KMS-11 (cell line): ENCODE measurements around the gene PDZD2.
A peak's percentile ranks its signal among the peaks of the same experiment; 100 is the strongest.

Experiments used
- H2AFZ ChIP-seq: fragments of 200-600 bp; sonication (generic); 2 replicates; pipeline ENCODE4 v1.6.1; 2016; ENCODE audit warnings: antibody characterized with exemption, mixed run types, low read depth
- H3K27ac ChIP-seq: fragments of 200-600 bp; sonication (generic); 2 replicates; pipeline ENCODE4 v1.6.1; 2016; ENCODE audit warnings: mild to moderate bottlenecking, mixed run types
- H3K27me3 ChIP-seq: fragments of 200-600 bp; sonication (generic); 2 replicates; pipeline ENCODE4 v1.6.1; 2017; ENCODE audit warnings: mild to moderate bottlenecking, low read depth, mixed run types, moderate library complexity; ENCODE audit not compliant: insufficient read depth
- H3K36me3 ChIP-seq: fragments of 200-600 bp; sonication (generic); 2 replicates; pipeline ENCODE4 v1.6.1; 2017; ENCODE audit warnings: mild to moderate bottlenecking, mixed run types; ENCODE audit not compliant: insufficient read depth
- H3K4me1 ChIP-seq: fragments of 200-600 bp; sonication (generic); 2 replicates; pipeline ENCODE4 v1.6.1; 2016; ENCODE audit warnings: mild to moderate bottlenecking, low read depth, mixed run types; ENCODE audit not compliant: poor library complexity, severe bottlenecking
- H3K4me2 ChIP-seq: fragments of 200-600 bp; sonication (generic); 2 replicates; pipeline ENCODE4 v1.7.0; 2016; ENCODE audit warnings: mild to moderate bottlenecking, mixed run types
- H3K4me3 ChIP-seq: fragments of 200-600 bp; sonication (generic); IDR thresholded peaks from 2 replicates; pipeline ENCODE4 v1.6.1; 2017; ENCODE audit warnings: low read depth, low read length, mixed read lengths; ENCODE audit not compliant: insufficient read depth
- H3K79me2 ChIP-seq: fragments of 200-600 bp; sonication (generic); 2 replicates; pipeline ENCODE4 v1.6.1; 2016; ENCODE audit warnings: low read depth, mixed run types; ENCODE audit not compliant: insufficient read depth
- H3K9ac ChIP-seq: fragments of 200-600 bp; sonication (generic); 2 replicates; pipeline ENCODE4 v1.6.1; 2016; ENCODE audit warnings: mild to moderate bottlenecking, mixed run types
- H4K20me1 ChIP-seq: fragments of 200-600 bp; sonication (generic); 2 replicates; pipeline ENCODE4 v1.6.1; 2016; ENCODE audit warnings: mild to moderate bottlenecking, mixed run types; ENCODE audit not compliant: insufficient read depth
- TF ChIP-seq, protein P1 (sequence below): fragments of 200-600 bp; sonication (generic); conservative IDR thresholded peaks from 2 replicates; pipeline ENCODE4 v1.6.1; 2017; ENCODE audit warnings: low read depth, mild to moderate bottlenecking, antibody characterized with exemption, low read length, moderate library complexity, mixed read lengths

The PDZD2 gene

DNA sequence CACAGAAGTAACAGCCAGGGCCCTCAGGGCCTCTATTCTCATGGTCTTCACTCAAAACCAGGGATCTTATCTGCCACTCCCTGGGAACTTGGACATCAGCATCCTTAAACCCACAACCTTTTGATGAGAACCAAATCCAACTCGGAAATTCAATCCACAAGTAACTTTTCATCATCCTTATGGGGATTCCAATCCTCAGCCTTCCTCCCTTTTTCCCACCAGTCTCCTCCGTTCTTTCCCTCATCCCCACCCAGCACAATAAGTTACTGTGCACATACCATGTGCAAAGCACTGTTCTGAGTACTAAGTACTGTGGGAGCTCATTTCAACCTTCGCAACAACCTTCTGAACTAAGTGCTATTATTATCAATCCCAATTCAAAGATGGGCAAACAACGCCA lies 518.1 kb downstream of the PDZD2 start:
- peaks cover 4% of the 10 kb centered on the region for H4K20me1 ChIP-seq

DNA sequence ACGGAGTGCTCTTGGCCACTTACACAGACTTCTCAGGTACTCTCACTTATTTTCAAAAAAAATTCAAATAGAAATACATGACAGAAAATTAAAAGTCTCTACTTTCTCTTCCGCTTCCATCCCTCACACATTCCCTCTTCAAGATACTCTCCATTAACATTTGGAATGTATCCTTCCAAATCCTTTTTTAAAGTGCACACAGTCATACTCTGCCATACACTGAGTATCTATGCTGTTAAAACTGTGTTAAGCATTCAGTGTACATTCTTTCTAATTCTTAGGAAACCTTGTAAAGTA lies 519.7 kb downstream of the PDZD2 start:
- Histone ChIP-seq H3K4me3 (no peak overlapping the region), H2AFZ (no peak overlapping the region), H3K27ac (no peak overlapping the region), H3K4me1 (peaks cover 52% of the 10 kb centered on the region), H3K79me2 (peaks cover 95% of the 10 kb centered on the region), H3K4me2 (no peak overlapping the region), H3K27me3 (no peaks in the 10 kb centered on the region), H3K36me3 (no peaks in the 10 kb centered on the region), H3K9ac (no peak overlapping the region), H4K20me1 (peaks cover 4% of the 10 kb centered on the region)
- TF ChIP-seq, protein P1, sequence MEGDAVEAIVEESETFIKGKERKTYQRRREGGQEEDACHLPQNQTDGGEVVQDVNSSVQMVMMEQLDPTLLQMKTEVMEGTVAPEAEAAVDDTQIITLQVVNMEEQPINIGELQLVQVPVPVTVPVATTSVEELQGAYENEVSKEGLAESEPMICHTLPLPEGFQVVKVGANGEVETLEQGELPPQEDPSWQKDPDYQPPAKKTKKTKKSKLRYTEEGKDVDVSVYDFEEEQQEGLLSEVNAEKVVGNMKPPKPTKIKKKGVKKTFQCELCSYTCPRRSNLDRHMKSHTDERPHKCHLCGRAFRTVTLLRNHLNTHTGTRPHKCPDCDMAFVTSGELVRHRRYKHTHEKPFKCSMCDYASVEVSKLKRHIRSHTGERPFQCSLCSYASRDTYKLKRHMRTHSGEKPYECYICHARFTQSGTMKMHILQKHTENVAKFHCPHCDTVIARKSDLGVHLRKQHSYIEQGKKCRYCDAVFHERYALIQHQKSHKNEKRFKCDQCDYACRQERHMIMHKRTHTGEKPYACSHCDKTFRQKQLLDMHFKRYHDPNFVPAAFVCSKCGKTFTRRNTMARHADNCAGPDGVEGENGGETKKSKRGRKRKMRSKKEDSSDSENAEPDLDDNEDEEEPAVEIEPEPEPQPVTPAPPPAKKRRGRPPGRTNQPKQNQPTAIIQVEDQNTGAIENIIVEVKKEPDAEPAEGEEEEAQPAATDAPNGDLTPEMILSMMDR: no peak

More for the DNA sequence above, 518.1 kb downstream of the PDZD2 start:
- H3K4me2 ChIP-seq: no peak overlapping the region
- no peaks in the 10 kb centered on the region for H3K27me3 ChIP-seq
- H2AFZ ChIP-seq: no peak overlapping the region
- H3K36me3 ChIP-seq: no peaks in the 10 kb centered on the region
- H3K4me3 ChIP-seq: no peak overlapping the region
- TF ChIP-seq, protein P1: no peak
- peaks cover 49% of the 10 kb centered on the region for H3K4me1 ChIP-seq
- no peak overlapping the region for H3K27ac ChIP-seq
- H3K79me2 ChIP-seq: peaks cover 95% of the 10 kb centered on the region
- H3K9ac ChIP-seq: no peak overlapping the region

- Histone ChIP-seq H2AFZ (no peak overlapping the region), H3K27ac (peak overlapping the region; percentile 14; the same call in 1 of the 2 replicates), H3K4me1 (peaks cover 52% of the 10 kb centered on the region), H3K4me2 (peak overlapping the region; percentile 30; the same call in 1 of the 2 replicates), H4K20me1 (peaks cover 4% of the 10 kb centered on the region), H3K79me2 (peaks cover 95% of the 10 kb centered on the region), H3K4me3 (no peak overlapping the region), H3K9ac (no peak overlapping the region), H3K27me3 (no peaks in the 10 kb centered on the region), H3K36me3 (no peaks in the 10 kb centered on the region)
- TF ChIP-seq, protein P1: no peak
Measured at GRCh38 chr5:32159328-32160072, 520.6 kb downstream of the PDZD2 start.

GRCh38 chr5:32160228-32160627 lies 521.3 kb downstream of the PDZD2 start:
- Histone ChIP-seq H3K27ac (no peak overlapping the region), H3K27me3 (no peaks in the 10 kb centered on the region), H3K4me3 (no peak overlapping the region), H3K79me2 (peaks cover 94% of the 10 kb centered on the region), H4K20me1 (peaks cover 4% of the 10 kb centered on the region), H3K4me1 (peaks cover 52% of the 10 kb centered on the region), H3K9ac (no peak overlapping the region), H2AFZ (no peak overlapping the region), H3K4me2 (no peak overlapping the region), H3K36me3 (no peaks in the 10 kb centered on the region)
- TF ChIP-seq, protein P1: no peak
